Measurements from ENCODE around the gene P4HA2. TPM values are rescaled to one million over a fixed set of nuclear protein-coding genes. Genes with fewer than 3 reads are reported as not detected.

P4HA2 gene
- total and polyA plus RNA-seq, 2 donors from 2014 or later, result 32.5 to 54.1 TPM

DNA sequence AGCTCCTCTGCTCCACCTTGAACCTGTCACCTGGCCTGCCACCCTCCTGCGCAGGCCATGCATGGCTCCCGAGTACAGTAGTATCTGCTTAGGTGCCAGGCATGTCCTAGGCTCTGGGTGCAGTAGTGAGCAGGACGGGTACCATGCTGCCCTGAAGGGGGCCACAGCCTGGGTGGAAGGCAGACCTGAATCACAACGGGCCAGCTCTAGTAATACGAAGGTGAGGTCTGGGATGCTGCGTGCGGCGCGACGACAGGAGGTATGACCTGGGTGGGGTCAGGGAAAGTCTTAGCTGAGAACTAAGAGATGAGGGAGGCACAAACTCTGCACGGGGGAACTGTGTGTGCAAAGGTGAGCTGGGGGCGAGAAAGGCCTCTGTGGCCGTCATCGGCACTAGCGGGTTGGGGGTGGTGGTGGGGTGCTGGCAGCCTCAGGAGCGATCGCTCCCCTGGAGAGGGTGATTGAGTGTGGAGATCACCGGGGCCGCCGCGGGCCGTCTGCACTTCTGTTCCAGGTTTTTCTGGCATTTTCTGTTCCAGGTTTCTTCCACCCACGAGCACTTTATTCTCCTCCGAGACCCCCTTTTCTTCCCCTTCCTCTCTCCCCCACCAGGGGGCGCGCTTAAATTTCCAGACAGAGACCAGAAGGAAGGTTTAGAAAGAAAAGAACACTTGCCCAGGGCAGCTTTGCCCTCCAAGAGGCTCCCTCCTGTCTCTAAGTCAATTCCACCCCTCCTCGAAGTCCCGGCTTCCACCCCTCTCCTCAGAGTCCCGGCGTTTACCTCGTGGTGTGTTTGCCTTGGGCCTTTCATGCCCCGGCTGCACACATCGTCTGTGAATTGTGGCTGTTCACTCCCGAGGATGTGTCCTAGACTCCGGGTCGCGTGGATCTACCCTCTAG lies 44.9 kb upstream of the P4HA2 start:
- H3K9me3 ChIP-seq (ENCODE audit: control insufficient read depth in 2 of 3, insufficient read depth in 1 of 3, low read length in 3 of 3), result no peaks in the 10 kb centered on the region
- H3K9ac ChIP-seq (ENCODE audit: low read length in 3 of 3), result no peak overlapping the region
- intact Hi-C loops (cut with DNase I), result no loop called here
- H3K4me3 ChIP-seq (ENCODE audit: low read length in 3 of 3), result peak overlapping the region in 2 of 3 donors; percentile 25 to 74
- FAIRE-seq, result no peak
- DNase-seq, result peak; percentile 75 to 87 (median 80)
- H3K36me3 ChIP-seq (ENCODE audit: control insufficient read depth in 2 of 3, insufficient read depth in 3 of 3, low read length in 3 of 3), result peaks cover 0 to 2% (median 0%) of the 10 kb centered on the region in 3 donors
- H3K27me3 ChIP-seq (ENCODE audit: control insufficient read depth, insufficient read depth, low read length), result no peaks in the 10 kb centered on the region
- H3K4me1 ChIP-seq (ENCODE audit: control insufficient read depth in 2 of 3, insufficient read depth in 2 of 3, low read depth in 1 of 3, low read length in 3 of 3), result peaks cover 0 to 16% (median 8%) of the 10 kb centered on the region in 3 donors
- TF ChIP-seq, protein P1, sequence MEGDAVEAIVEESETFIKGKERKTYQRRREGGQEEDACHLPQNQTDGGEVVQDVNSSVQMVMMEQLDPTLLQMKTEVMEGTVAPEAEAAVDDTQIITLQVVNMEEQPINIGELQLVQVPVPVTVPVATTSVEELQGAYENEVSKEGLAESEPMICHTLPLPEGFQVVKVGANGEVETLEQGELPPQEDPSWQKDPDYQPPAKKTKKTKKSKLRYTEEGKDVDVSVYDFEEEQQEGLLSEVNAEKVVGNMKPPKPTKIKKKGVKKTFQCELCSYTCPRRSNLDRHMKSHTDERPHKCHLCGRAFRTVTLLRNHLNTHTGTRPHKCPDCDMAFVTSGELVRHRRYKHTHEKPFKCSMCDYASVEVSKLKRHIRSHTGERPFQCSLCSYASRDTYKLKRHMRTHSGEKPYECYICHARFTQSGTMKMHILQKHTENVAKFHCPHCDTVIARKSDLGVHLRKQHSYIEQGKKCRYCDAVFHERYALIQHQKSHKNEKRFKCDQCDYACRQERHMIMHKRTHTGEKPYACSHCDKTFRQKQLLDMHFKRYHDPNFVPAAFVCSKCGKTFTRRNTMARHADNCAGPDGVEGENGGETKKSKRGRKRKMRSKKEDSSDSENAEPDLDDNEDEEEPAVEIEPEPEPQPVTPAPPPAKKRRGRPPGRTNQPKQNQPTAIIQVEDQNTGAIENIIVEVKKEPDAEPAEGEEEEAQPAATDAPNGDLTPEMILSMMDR (IDR thresholded peaks at IDR 0.05; ENCODE audit: borderline replicate concordance, extremely low read depth, insufficient read depth), result peak; percentile 64
- H3K27ac ChIP-seq (ENCODE audit: low read depth in 2 of 2, low read length in 2 of 2), result peak overlapping the region in 1 of 2 donors; percentile 59

DNA sequence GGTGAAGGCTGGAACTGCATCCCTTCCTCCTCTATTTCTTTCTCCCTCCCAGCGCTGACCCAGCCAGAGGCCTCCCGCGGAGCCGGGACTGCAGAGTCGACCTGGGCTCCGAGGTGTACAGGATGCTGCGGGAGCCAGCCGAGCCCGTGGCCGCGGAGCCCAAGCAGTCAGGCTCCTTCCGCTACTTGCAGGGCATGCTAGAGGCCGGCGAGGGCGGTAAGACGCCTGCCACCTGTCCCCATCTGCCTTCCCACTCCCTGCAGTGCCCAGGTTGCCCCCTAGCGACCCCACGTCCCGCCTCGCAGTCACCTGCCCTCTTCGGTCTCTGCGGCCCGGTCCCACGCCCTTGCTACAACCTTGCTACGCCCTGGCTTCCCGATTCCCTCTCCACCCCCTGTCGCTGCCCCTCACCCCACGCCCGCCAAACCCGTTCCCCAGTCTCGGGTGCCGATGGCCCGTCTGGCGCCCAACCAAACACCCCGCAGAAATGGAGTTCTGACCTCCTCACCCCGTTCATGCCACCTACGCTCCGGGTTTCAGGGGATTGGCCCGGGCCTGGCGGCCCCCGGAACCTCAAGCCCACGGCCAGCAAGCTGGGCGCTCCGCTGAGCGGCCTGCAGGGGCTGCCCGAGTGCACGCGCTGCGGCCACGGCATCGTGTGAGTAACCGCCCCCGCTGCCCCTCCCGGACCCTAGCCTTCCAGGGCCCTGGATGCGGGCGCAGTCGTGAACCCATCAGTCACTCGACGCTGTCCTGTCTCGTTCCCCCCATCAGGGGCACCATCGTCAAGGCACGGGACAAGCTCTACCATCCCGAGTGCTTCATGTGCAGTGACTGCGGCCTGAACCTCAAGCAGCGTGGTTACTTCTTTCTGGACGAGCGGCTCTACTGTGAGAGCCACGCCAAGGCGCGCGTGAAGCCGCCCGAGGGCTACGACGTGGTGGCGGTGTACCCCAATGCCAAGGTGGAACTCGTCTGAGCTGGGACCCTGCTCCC lies 43.9 kb upstream of the P4HA2 start:
- Histone ChIP-seq H3K4me1 (ENCODE audit: control insufficient read depth in 2 of 3, insufficient read depth in 2 of 3, low read depth in 1 of 3, low read length in 3 of 3) (peaks cover 0 to 19% (median 8%) of the 10 kb centered on the region in 3 donors), H3K27ac (ENCODE audit: low read depth in 2 of 2, low read length in 2 of 2) (no peak overlapping the region), H3K9ac (ENCODE audit: low read length in 3 of 3) (no peak overlapping the region), H3K36me3 (ENCODE audit: control insufficient read depth in 2 of 3, insufficient read depth in 3 of 3, low read length in 3 of 3) (peaks cover 0 to 6% (median 2%) of the 10 kb centered on the region in 3 donors), H3K9me3 (ENCODE audit: control insufficient read depth in 2 of 3, insufficient read depth in 1 of 3, low read length in 3 of 3) (no peaks in the 10 kb centered on the region), H3K4me3 (ENCODE audit: low read length in 3 of 3) (peak overlapping the region in 1 of 3 donors; percentile 74), H3K27me3 (ENCODE audit: control insufficient read depth, insufficient read depth, low read length) (no peaks in the 10 kb centered on the region)
- TF ChIP-seq, protein P1 (IDR thresholded peaks at IDR 0.05; ENCODE audit: borderline replicate concordance, extremely low read depth, insufficient read depth), result no peak
- DNase-seq, result peak in 3 of 5 donors; percentile 11 to 71 (median 63)
- no peak for FAIRE-seq
- intact Hi-C loops (cut with DNase I), result no loop called here

DNA sequence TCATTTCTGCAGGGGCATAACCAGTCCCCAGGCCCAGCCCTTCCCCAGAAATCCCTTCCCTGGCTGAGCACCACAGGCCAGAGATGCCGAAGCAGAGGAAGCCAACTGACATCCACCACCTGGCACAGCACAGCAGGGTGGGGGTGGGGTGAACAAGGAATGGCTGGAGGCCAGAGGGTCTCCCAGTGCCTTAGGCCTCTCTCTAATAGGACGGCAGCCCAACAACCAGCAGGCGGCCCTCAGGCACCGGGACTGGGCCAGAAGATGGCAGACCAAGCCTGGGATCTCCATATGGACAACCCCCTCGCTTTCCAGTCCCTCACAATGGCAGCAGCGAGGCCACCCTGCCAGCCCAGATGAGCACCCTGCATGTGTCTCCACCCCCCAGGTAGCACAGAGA lies 43.1 kb upstream of the P4HA2 start:
- TF ChIP-seq, protein P1 (IDR thresholded peaks at IDR 0.05; ENCODE audit: borderline replicate concordance, extremely low read depth, insufficient read depth), result no peak
- Histone ChIP-seq H3K4me1 (ENCODE audit: control insufficient read depth in 2 of 3, insufficient read depth in 2 of 3, low read depth in 1 of 3, low read length in 3 of 3) (peaks cover 0 to 26% (median 8%) of the 10 kb centered on the region in 3 donors), H3K36me3 (ENCODE audit: control insufficient read depth in 2 of 3, insufficient read depth in 3 of 3, low read length in 3 of 3) (peaks cover 0 to 6% (median 2%) of the 10 kb centered on the region in 3 donors), H3K4me3 (ENCODE audit: low read length in 3 of 3) (no peak overlapping the region), H3K27ac (ENCODE audit: low read depth in 2 of 2, low read length in 2 of 2) (no peak overlapping the region), H3K27me3 (ENCODE audit: control insufficient read depth, insufficient read depth, low read length) (no peaks in the 10 kb centered on the region), H3K9me3 (ENCODE audit: control insufficient read depth in 2 of 3, insufficient read depth in 1 of 3, low read length in 3 of 3) (no peaks in the 10 kb centered on the region), H3K9ac (ENCODE audit: low read length in 3 of 3) (no peak overlapping the region)
- intact Hi-C loops (cut with DNase I), result no loop called here
- FAIRE-seq, result no peak
- peak in 4 of 5 donors; percentile 52 to 68 (median 64) for DNase-seq

Data from kidney (tissue), 14 donors.